HepG2 (cell line): ENCODE data around the gene TNRC18. TPM values are rescaled to one million over a fixed set of nuclear protein-coding genes. Genes with fewer than 3 reads are reported as not detected.
A peak's percentile ranks its signal among the peaks of the same experiment; 100 is the strongest.

Experiments used
- ARNT ChIP-seq: fragments of 450-650 bp; IDR thresholded peaks from 2 replicates; pipeline ENCODE4 v1.6.1; 2017
- BORCS8-MEF2B ChIP-seq: sonication (generic); formaldehyde crosslinking; IDR thresholded peaks from 2 replicates; pipeline ENCODE4 v1.8.0; 2022; ENCODE audit warnings: mild to moderate bottlenecking, missing genetic modification reagents
- CREB3 ChIP-seq: sonication (generic); formaldehyde crosslinking; IDR thresholded peaks from 2 replicates; pipeline ENCODE4 v1.5.0; 2020; ENCODE audit warnings: missing genetic modification reagents
- ELF3 ChIP-seq: IDR thresholded peaks from 2 replicates; pipeline ENCODE4 v1.6.1; 2016; ENCODE audit warnings: missing genetic modification reagents, missing compliant biosample characterization
- FOSL2 ChIP-seq: sonication (generic); formaldehyde crosslinking; IDR thresholded peaks from 2 replicates; pipeline ENCODE4 v1.4.0; 2020; ENCODE audit warnings: missing genetic modification reagents
- KDM1A ChIP-seq: IDR thresholded peaks from 2 replicates; pipeline ENCODE4 v1.6.1; 2016; ENCODE audit warnings: missing compliant biosample characterization
- MBNL3 ChIP-seq: fragments of 250-450 bp; sonication (Bioruptor Pico); conservative IDR thresholded peaks from 2 replicates; pipeline ENCODE4 v1.8.0; 2022; ENCODE audit warnings: mild to moderate bottlenecking, inconsistent platforms
- POLR2A ChIP-seq, 2 experiments: IDR thresholded peaks; 2 replicates each; pipeline ENCODE4 v1.6.1; 2011; ENCODE audit warnings: low read depth in 2 of 2, low read length in 2 of 2, mild to moderate bottlenecking in 1 of 2, moderate library complexity in 1 of 2; ENCODE audit not compliant: insufficient read depth in 1 of 2
- RFX3 ChIP-seq: IDR thresholded peaks from 2 replicates; pipeline ENCODE4 v1.6.1; 2016; ENCODE audit warnings: missing biosample characterization, missing genetic modification reagents
- SOX13 ChIP-seq, 3 experiments: fragments of 450-650 bp in 1 of 3; sonication (generic) in 1 of 3; formaldehyde crosslinking in 1 of 3; IDR thresholded peaks in 2 of 3; conservative IDR thresholded peaks in 1 of 3; 2 replicates each; pipeline versions ENCODE4 v1.5.0 to v1.6.1; 2016 to 2020; ENCODE audit warnings: antibody characterized with exemption in 1 of 3, mild to moderate bottlenecking in 1 of 3, missing compliant biosample characterization in 1 of 3, missing genetic modification reagents in 1 of 3, moderate library complexity in 1 of 3
- SSRP1 ChIP-seq: IDR thresholded peaks from 2 replicates; pipeline ENCODE4 v1.6.1; 2016; ENCODE audit warnings: control low read depth
- TSC22D2 ChIP-seq: sonication (generic); formaldehyde crosslinking; IDR thresholded peaks from 2 replicates; pipeline ENCODE4 v1.5.1; 2020; ENCODE audit warnings: missing genetic modification reagents, mild to moderate bottlenecking, borderline replicate concordance
- ZC3H13 ChIP-seq: sonication (generic); formaldehyde crosslinking; IDR thresholded peaks from 2 replicates; pipeline ENCODE4 v1.8.1; 2023; ENCODE audit warnings: mild to moderate bottlenecking, missing genetic modification reagents, moderate library complexity
- ZFX ChIP-seq: sonication (generic); formaldehyde crosslinking; IDR thresholded peaks from 2 replicates; pipeline ENCODE4 v1.4.0; 2020; ENCODE audit warnings: mild to moderate bottlenecking, low read depth, missing genetic modification reagents, moderate library complexity
- ZMYM3 ChIP-seq: sonication (generic); formaldehyde crosslinking; IDR thresholded peaks from 2 replicates; pipeline ENCODE4 v1.5.1; 2020; ENCODE audit warnings: mild to moderate bottlenecking, missing genetic modification reagents
- ZNF772 ChIP-seq: sonication (generic); formaldehyde crosslinking; IDR thresholded peaks from 2 replicates; pipeline ENCODE4 v1.5.0; 2020; ENCODE audit warnings: mild to moderate bottlenecking, missing genetic modification reagents
- ZNF878 ChIP-seq: sonication (generic); formaldehyde crosslinking; IDR thresholded peaks from 2 replicates; pipeline ENCODE4 v1.8.1; 2023; ENCODE audit warnings: mild to moderate bottlenecking, missing genetic modification reagents, moderate library complexity
- ZSCAN29 ChIP-seq: sonication (generic); formaldehyde crosslinking; conservative IDR thresholded peaks from 2 replicates; pipeline ENCODE4 v1.4.0; 2020; ENCODE audit warnings: mild to moderate bottlenecking, missing genetic modification reagents
- polyA plus RNA-seq, 8 experiments: library from polyadenylated mRNA; depleted of rRNA in 3 of 8; stranded (reverse) in 7 of 8; unstranded in 1 of 8; fragments of >200 nt; fragmentation: Illumina TruSeq in 4 of 8; extraction: Trizol in 4 of 8; gene quantifications; 2 replicates each; pipeline versions ENCODE4 v1.2.1 to v1.2.3, GENCODE V29; 2011 to 2016; ENCODE audit warnings: low read depth in 4 of 8, missing spikeins in 1 of 8, mixed read lengths in 1 of 8; ENCODE audit not compliant: insufficient read depth in 1 of 8
- total RNA-seq, 5 experiments: library from RNA; depleted of rRNA; stranded (reverse); fragments of >200 nt; fragmentation: Illumina TruSeq; extraction: Trizol; gene quantifications; 2 replicates each; pipeline ENCODE4 v1.2.3, GENCODE V29; 2016; ENCODE audit warnings: low read depth in 1 of 5
- TF ChIP-seq, protein P1 (sequence below): sonication (generic); formaldehyde crosslinking; IDR thresholded peaks from 2 replicates; pipeline ENCODE4 v1.5.0; 2020; ENCODE audit warnings: mild to moderate bottlenecking, missing genetic modification reagents, borderline replicate concordance
- TF ChIP-seq, protein P2 (sequence below): sonication (generic); formaldehyde crosslinking; IDR thresholded peaks from 2 replicates; pipeline ENCODE4 v1.8.0; 2022; ENCODE audit warnings: low read depth, missing genetic modification reagents

Gene TNRC18
- total and polyA plus RNA-seq, 2 of the 13 experiments (the other 11 are each of a cell fraction or from before 2014, with no cell fraction given): 11.7 to 17.4 TPM

- peak; percentile 66; the same call in 1 of the 2 replicates for TF ChIP-seq SSRP1 (CRISPR knock-in tag)
- TF ChIP-seq POLR2A (IDR thresholded peaks at IDR 0.05; ENCODE audit: insufficient read depth in 1 of 2, low read depth in 2 of 2, low read length in 2 of 2): peak in 1 of 2 experiments; percentile 81; a peak in 2 of 4 replicates
- peak; percentile 73 for TF ChIP-seq ZFX (CRISPR knock-in tag)
- peak; percentile 5; the same call in 1 of the 2 replicates for TF ChIP-seq FOSL2
- TF ChIP-seq KDM1A: no peak
- 0 out of 2 replicates have a peak, but pooled peaks have one; percentile 16 for TF ChIP-seq ZNF772
- TF ChIP-seq SOX13 (IDR thresholded peaks at IDR 0.05): peak; percentile 23; the same call in 1 of the 2 replicates
- peak in 1 of 2 experiments; percentile 59; a peak in 2 of 4 replicates for TF ChIP-seq SOX13 (CRISPR knock-in tag; conservative IDR thresholded peaks at IDR 0.05 in 1 of 2, IDR thresholded peaks at IDR 0.05 in 1 of 2)
- TF ChIP-seq ZC3H13 (CRISPR knock-in tag): no peak; the same call in 1 of the 2 replicates
- no peak for TF ChIP-seq CREB3 (CRISPR knock-in tag)
- TF ChIP-seq TSC22D2 (CRISPR knock-in tag): no peak
- no peak for TF ChIP-seq ZMYM3 (CRISPR knock-in tag)
- no peak for TF ChIP-seq RFX3
- TF ChIP-seq, protein P1, sequence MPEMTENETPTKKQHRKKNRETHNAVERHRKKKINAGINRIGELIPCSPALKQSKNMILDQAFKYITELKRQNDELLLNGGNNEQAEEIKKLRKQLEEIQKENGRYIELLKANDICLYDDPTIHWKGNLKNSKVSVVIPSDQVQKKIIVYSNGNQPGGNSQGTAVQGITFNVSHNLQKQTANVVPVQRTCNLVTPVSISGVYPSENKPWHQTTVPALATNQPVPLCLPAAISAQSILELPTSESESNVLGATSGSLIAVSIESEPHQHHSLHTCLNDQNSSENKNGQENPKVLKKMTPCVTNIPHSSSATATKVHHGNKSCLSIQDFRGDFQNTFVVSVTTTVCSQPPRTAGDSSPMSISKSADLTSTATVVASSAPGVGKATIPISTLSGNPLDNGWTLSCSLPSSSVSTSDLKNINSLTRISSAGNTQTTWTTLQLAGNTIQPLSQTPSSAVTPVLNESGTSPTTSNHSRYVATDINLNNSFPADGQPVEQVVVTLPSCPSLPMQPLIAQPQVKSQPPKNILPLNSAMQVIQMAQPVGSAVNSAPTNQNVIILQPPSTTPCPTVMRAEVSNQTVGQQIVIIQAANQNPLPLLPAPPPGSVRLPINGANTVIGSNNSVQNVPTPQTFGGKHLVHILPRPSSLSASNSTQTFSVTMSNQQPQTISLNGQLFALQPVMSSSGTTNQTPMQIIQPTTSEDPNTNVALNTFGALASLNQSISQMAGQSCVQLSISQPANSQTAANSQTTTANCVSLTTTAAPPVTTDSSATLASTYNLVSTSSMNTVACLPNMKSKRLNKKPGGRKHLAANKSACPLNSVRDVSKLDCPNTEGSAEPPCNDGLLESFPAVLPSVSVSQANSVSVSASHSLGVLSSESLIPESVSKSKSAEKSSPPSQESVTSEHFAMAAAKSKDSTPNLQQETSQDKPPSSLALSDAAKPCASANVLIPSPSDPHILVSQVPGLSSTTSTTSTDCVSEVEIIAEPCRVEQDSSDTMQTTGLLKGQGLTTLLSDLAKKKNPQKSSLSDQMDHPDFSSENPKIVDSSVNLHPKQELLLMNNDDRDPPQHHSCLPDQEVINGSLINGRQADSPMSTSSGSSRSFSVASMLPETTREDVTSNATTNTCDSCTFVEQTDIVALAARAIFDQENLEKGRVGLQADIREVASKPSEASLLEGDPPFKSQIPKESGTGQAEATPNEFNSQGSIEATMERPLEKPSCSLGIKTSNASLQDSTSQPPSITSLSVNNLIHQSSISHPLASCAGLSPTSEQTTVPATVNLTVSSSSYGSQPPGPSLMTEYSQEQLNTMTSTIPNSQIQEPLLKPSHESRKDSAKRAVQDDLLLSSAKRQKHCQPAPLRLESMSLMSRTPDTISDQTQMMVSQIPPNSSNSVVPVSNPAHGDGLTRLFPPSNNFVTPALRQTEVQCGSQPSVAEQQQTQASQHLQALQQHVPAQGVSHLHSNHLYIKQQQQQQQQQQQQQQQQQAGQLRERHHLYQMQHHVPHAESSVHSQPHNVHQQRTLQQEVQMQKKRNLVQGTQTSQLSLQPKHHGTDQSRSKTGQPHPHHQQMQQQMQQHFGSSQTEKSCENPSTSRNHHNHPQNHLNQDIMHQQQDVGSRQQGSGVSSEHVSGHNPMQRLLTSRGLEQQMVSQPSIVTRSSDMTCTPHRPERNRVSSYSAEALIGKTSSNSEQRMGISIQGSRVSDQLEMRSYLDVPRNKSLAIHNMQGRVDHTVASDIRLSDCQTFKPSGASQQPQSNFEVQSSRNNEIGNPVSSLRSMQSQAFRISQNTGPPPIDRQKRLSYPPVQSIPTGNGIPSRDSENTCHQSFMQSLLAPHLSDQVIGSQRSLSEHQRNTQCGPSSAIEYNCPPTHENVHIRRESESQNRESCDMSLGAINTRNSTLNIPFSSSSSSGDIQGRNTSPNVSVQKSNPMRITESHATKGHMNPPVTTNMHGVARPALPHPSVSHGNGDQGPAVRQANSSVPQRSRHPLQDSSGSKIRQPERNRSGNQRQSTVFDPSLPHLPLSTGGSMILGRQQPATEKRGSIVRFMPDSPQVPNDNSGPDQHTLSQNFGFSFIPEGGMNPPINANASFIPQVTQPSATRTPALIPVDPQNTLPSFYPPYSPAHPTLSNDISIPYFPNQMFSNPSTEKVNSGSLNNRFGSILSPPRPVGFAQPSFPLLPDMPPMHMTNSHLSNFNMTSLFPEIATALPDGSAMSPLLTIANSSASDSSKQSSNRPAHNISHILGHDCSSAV (CRISPR knock-in tag): no peak
- no peak for TF ChIP-seq ARNT
- TF ChIP-seq BORCS8-MEF2B (CRISPR knock-in tag): peak; percentile 17; the same call in 1 of the 2 replicates
- TF ChIP-seq ZSCAN29: 0 out of 2 replicates have a peak, but pooled peaks have one; percentile 15
- TF ChIP-seq ELF3 (CRISPR knock-in tag): peak; percentile 45; the same call in 1 of the 2 replicates
- TF ChIP-seq, protein P2, sequence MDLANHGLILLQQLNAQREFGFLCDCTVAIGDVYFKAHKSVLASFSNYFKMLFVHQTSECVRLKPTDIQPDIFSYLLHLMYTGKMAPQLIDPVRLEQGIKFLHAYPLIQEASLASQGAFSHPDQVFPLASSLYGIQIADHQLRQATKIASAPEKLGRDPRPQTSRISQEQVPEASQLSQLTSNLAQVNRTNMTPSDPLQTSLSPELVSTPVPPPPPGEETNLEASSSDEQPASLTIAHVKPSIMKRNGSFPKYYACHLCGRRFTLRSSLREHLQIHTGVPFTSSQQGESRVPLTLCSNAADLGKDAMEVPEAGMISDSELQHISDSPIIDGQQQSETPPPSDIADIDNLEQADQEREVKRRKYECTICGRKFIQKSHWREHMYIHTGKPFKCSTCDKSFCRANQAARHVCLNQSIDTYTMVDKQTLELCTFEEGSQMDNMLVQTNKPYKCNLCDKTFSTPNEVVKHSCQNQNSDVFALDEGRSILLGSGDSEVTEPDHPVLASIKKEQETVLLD (CRISPR knock-in tag): no peak
- no peak for TF ChIP-seq ZNF878 (CRISPR knock-in tag)
- TF ChIP-seq MBNL3 (CRISPR knock-in tag): no peak
Observed at GRCh38 chr7:5423976-5424748, 528 bp upstream of the TNRC18 start (continued).
